Omental fat pad (tissue), 4 donors: Measurements from ENCODE around the gene UBR3. TPM values are rescaled to one million over a fixed set of nuclear protein-coding genes. Genes with fewer than 3 reads are reported as not detected.
"Not testable (repeated sequence)": the region's sequence is repeated elsewhere in the genome, so short reads cannot be mapped to it uniquely, and the experiment has no call there.

Source experiments
- ATAC-seq: fragments of 150-250 bp; one replicate; pipeline ENCODE4 v1.9.1; 2016; ENCODE audit warnings: mild to moderate bottlenecking, moderate library complexity; ENCODE audit not compliant: low FRiP score
- DNase-seq: peaks from one replicate; pipeline ENCODE4 v3.0.0-alpha.2; 2019; ENCODE audit warnings: low spot score
- total RNA-seq, 4 donors: library from RNA; depleted of rRNA; stranded (reverse); fragments of >200 nt; gene quantifications; one replicate each; pipeline ENCODE4 v1.1.0, GENCODE V29; 2016
- TF ChIP-seq, protein P1 (sequence below), 3 donors: fragments of 450-650 bp; IDR thresholded peaks; one replicate each; pipeline ENCODE4 v1.5.1; 2016 to 2017; ENCODE audit warnings: antibody characterized with exemption in 3 of 3, mild to moderate bottlenecking in 3 of 3, moderate library complexity in 2 of 3

Gene UBR3
- total RNA-seq, 4 donors from 2014 or later, result 59.2 to 90.3 (median 64.0) TPM

DNA sequence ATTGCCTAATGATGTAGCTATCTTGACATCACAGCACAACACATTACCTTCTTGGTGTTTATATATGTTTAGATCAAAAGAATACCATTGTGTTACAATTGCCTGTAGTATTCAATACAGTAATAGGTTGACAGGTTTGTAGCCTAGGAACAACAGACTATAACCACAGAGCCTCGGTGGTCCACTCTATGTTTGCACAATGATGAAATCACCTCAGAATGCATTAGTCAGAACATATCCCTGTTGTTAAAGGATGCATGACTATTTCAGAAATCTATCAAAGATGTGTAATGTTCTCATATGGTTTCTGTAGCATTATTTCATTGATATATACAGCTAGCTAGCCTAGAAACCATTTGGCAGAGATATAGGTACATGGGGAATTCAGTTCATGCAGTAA, 11.4 kb upstream of the UBR3 start:
- no peak for DNase-seq
- TF ChIP-seq, protein P1, sequence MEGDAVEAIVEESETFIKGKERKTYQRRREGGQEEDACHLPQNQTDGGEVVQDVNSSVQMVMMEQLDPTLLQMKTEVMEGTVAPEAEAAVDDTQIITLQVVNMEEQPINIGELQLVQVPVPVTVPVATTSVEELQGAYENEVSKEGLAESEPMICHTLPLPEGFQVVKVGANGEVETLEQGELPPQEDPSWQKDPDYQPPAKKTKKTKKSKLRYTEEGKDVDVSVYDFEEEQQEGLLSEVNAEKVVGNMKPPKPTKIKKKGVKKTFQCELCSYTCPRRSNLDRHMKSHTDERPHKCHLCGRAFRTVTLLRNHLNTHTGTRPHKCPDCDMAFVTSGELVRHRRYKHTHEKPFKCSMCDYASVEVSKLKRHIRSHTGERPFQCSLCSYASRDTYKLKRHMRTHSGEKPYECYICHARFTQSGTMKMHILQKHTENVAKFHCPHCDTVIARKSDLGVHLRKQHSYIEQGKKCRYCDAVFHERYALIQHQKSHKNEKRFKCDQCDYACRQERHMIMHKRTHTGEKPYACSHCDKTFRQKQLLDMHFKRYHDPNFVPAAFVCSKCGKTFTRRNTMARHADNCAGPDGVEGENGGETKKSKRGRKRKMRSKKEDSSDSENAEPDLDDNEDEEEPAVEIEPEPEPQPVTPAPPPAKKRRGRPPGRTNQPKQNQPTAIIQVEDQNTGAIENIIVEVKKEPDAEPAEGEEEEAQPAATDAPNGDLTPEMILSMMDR (IDR thresholded peaks at IDR 0.05), result no peak
- no peak for ATAC-seq

DNA sequence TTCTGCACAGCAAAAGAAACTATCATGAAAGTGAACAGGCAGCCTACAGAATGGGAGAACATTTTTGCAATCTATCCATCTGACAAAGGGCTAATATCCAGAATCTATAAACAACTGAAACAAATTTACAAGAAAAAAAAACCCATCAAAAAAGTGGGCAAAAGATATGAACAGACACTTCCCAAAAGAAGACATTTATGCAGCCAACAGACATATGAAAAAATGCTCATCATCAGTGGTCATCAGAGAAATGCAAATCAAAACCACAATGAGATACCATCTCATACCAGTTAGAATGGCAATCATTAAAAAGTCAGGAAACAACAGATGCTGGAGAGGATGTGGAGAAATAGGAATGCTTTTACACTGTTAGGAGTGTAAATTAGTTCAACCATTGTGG, 10.3 kb upstream of the UBR3 start:
- not testable (repeated sequence) for ATAC-seq, DNase-seq

DNA sequence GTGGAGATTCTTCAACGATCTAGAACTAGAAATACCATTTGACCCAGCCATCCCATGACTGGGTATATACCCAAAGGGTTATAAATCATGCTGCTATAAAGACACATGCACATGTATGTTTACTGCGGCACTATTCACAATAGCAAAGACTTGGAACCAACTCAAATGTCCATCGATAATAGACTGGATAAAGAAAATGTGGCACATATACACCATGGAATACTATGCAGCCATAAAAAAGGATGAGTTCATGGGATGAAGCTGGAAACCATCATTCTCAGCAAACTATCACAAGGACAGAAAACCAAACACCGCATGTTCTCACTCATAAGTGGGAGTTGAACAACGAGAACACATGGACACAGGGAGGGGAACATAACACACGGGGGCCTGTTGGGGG, 9.9 kb upstream of the UBR3 start:
- ATAC-seq, DNase-seq: not testable (repeated sequence)

DNA sequence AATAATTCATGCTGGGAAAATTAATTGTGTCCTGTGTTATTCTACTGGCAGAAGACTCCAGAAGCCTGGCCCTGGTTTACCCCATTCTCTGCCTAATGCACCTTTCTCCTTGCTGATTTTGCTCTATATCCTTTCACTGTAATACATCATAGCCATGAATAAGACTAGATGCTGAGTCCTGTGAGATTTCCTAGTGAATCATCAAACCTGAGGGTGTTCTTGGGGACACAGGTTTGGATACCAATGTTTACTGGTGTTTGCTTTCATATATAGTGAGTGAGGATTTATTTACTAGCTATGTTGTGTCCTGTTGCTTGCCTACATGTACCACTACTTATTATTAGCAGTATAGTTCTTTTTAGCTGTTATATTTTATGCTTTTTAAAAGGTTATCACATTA, 9.0 kb upstream of the UBR3 start:
- TF ChIP-seq, protein P1 (IDR thresholded peaks at IDR 0.05), result no peak
- ATAC-seq, result no peak

DNA sequence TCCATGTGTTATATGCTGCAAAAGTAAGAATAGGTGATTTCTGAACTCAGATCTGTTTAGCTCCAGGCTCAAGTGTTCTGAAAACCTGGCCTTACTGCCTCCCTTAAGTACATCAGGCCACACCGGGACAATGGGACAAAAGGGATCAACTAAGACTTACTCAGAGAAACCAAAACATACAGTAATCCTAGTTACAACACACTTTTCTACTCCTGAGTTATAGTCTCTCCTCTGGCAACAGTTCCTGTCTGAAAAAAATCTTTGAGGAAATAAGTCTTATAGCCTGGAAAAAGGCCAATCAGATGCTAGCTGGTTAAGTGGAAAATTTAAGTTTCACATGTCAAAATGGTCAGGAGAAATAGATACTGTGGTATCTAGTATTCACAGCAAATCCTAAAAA, 8.1 kb upstream of the UBR3 start:
- DNase-seq (no peak), ATAC-seq (no peak)
- TF ChIP-seq, protein P1 (IDR thresholded peaks at IDR 0.05), result no peak

More for the DNA sequence above, 9.0 kb upstream of the UBR3 start:
- no peak for DNase-seq

DNA sequence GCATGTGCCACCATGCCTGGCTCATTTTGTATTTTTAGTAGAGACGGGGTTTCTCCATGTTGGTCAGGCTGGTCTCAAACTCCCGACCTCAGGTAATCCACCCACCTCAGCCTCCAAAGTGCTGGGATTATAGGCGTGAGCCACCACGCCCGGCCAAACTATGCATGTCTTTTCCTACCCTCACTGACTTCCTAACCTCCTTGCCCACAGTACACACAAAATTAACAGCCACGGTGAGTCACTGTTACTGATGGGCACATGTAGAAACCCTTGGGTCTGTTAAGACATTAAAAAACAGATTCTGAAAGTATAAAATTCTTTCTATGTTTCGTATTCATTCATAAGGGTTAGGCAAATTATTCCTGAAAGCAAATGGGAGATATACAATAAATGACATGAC, 7.2 kb upstream of the UBR3 start:
- DNase-seq, ATAC-seq: not testable (repeated sequence)

DNA sequence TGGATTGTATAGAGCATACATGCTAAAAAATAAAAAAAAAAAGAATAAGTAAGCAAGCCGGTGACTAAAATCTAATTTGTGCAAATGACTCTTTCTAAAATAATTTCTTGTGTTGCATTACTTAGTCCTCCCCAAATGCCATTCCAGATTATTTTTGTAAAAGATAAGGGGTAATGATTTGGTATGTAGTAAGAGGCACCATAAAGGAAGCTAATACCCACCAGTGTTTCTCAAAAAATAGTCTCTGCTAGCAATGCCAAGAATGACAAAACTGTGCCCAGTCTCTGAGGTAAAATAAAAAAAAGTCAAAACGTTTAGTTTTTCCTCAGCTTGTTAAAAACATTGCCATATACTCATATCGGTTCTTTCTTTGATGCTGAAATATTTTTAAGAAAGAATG, 5.2 kb upstream of the UBR3 start:
- ATAC-seq, result no peak

DNA sequence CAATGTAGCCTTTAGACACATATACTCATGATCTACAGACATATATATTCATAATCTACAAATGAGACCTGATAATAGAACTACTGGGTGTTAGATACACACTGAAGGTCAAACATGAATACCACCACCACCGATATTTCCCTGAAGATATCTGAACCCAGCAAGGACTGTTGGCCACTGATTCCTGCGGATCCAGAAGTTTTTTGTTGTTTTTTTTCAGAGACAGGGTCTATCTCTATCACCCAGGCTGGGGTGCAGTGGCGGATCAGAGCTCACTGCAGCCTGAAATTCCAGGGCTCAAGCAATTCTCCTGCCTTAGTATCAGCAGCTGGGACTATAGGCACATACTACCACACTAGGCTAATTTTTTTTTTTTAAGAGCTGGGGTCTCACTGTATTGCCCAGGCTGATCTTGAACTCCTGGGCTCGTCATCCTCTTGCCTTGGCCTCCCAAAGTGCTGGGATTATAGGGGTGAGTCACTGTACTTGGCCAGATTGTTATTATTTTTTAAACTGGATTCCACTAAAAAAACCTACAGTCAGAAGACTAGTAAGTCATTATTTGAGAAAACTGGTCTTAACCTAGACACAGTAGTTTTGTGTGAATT, 4.4 kb upstream of the UBR3 start:
- ATAC-seq, result no peak
- DNase-seq, result no peak
- TF ChIP-seq, protein P1 (IDR thresholded peaks at IDR 0.05), result no peak

More for the DNA sequence above, 5.2 kb upstream of the UBR3 start:
- DNase-seq, result no peak
- TF ChIP-seq, protein P1 (IDR thresholded peaks at IDR 0.05), result no peak

DNA sequence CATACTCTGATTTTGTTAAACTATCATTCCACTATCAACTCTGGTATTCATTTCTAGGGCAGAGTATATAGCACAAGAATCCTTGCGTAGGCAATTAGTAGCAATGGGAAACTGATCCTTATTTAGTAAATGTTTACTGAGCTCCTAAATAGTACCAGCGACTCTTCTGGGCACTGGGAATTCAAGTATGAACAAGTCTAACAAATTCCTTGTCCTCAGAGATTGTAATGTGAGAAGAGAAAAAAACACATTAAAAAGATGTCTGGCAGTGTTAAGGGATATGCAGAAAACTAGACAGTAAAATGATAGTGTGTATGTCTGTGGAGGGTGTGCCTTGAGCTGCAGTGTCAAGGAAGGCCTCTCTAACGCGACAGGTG, 3.3 kb upstream of the UBR3 start:
- no peak for DNase-seq
- no peak for ATAC-seq
- TF ChIP-seq, protein P1 (IDR thresholded peaks at IDR 0.05), result no peak
